ENCODE measurements around the gene GSTA5.
"Not testable (repeated sequence)": the region's sequence is repeated elsewhere in the genome, so short reads cannot be mapped to it uniquely, and the experiment has no call there.

Gene GSTA5

DNA sequence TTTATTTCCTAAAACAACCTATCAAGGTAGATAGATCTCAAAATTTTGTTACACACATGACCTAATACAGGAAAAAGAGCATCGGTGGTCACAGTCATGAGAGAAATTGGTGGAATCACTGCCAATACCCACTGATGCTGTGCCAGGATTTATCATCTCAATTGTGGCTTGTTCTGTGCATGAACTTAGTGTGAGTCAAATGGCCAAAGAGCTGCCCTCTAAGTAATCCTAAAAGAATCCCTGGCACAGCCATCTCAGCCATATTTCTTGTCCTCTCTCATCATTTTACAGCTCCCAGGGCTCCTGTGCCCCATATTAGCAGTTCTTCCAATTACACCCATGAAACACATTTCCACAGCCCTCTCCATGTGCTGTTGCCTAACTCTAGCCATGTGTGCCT is 6.1 kb downstream of the GSTA5 start:
- no peak for DNase-seq (ENCODE audit: low read depth)

DNA sequence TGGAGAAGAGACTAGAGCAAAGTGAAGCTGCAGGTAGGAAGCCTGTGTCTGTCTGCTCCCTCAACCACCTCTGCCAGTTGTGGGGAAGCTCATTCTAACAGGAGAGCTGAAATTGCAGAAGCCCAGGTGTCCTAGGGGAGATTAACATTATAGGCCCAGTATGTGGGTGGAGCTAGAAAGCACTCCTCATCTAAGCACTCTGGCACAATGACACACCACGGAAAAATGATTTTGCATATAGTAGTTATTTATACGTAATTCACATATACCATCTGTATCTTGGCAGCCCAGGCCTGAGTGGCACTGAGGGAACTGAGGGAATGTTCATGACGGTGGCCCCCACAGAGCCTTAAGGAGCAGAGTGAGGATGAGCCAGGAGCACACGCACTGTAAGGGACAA is 9.7 kb downstream of the GSTA5 start:
- DNase-seq (ENCODE audit: low read depth), result not testable (repeated sequence)

DNA sequence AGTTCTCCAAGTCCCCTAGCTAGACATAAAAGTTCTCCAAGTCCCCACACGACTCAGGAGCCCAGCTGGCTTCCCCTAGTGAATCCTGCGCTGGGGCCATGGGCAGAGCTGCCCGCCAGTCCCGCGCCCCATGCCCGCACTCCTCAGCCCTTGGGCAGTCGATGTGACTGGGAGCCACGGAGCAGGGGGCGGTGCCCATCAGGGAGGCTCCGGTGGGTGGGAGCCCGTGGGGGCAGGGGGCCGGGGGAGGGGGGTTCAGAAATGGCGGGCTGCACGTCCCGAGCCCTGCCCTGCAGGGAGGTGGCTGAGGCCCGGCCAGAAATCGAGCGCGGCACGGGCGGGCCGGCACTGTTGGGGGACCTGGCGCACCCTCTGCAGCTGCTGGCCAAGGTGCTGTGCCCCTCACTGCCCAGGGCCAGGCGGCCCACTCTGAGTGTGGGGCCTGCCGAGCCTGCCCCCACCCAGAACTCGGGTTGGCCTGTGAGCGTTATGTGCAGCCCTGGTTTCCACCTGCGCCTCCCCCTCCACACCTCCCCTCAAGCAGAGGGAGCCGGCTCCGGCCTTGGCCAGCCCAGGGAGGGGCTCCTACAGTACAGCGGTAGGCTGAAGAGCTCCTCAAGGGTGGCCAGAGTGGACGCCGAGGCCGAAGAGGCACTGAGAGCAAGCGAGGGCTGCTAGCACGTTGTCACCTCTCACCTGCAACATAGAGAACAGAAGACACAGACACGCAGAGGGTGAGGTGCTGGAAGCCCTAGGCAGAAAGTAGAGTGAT is 11.4 kb downstream of the GSTA5 start:
- DNase-seq (ENCODE audit: low read depth), result no peak

DNA sequence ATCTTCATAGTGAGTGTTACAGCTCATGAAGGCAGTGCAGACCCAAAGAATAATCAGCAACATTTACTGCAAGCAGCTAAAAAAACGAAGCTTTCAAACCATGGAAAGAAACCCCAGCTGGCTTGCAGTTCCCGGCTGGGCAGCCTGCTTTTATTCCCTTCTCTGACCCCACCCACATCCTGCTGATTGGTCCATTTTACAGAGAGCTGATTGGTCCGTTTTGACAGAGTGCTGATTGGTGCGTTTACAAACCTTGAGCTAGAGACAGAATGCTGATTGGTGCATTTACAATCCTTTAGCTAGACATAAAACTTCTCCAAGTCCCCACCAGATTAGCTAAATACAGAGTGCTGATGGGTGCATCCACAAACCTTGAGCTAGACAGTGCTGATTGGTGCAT is 12.0 kb downstream of the GSTA5 start:
- DNase-seq (ENCODE audit: low read depth), result not testable (repeated sequence)

DNA sequence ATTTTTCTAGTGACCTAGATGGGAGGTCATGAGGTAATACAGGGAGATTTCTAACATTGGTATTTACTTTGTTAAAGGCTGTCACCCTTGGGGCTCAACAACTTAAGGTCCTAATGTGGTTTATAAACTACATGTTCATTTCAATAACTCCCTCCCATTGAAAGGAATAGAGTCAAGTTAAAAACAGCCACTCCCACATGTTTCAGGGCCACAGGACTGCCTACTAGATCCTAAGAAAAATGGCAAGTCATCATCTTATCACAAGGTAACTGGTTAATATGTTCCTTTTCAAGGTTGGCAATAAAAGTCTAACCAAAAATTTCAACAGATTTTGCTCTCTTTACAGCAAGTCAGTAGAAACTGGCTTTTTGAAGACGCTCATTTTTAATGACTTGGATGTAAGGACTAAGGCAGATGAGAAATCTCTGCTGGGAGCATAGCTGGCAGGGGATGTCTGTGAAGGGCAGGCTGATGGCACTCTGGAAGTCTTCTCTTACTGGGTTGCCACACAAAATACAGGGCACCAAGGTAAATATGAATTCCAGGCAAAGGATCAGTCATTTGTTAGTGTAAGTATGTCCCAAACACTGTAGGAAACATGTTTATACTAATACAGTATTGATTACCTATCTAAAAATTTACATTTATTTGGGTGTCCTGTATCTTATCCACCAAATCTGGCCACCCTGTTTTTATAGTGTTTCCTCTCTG is 13.4 kb downstream of the GSTA5 start:
- DNase-seq (ENCODE audit: low read depth), result not testable (repeated sequence)

DNA sequence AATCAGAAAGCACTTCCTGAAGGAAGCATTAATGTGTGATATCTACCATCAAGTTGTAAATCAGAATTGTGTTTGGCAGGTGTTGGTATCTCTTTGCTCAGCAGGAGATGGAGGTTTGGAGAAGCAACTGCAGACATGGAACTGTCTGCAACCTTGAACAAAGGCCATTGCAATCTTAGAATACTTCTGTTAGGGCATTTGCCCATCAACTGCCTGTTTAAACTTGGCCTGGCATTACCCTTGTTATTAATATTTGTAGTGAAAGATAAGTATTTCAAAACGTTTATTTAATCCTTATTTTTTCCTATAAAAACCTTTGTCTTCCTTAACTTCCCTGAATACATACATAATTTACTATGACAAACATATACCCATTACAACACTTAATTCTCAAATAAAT is 14.1 kb downstream of the GSTA5 start:
- DNase-seq (ENCODE audit: low read depth), result no peak

DNA sequence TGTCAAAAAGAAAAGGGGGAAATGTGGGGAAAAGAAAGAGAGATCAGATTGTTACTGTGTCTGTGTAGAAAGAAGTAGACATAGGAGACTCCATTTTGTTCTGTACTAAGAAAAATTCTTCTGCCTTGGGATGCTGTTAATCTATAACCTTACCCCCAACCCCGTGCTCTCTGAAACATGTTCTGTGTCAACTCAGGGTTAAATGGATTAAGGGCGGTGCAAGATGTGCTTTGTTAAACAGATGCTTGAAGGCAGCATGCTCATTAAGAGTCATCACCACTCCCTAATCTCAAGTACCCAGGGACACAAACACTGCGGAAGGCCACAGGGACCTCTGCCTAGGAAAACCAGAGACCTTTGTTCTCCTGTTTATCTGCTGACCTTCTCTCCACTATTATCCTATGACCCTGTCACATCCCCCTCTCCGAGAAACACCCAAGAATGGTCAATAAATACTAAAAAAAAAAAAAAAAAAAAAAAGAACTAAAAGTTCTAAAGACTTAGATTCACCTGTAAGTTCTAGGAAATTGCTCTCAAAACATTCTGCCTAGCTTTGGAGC is 14.6 kb downstream of the GSTA5 start:
- not testable (repeated sequence) for DNase-seq (ENCODE audit: low read depth)

DNA sequence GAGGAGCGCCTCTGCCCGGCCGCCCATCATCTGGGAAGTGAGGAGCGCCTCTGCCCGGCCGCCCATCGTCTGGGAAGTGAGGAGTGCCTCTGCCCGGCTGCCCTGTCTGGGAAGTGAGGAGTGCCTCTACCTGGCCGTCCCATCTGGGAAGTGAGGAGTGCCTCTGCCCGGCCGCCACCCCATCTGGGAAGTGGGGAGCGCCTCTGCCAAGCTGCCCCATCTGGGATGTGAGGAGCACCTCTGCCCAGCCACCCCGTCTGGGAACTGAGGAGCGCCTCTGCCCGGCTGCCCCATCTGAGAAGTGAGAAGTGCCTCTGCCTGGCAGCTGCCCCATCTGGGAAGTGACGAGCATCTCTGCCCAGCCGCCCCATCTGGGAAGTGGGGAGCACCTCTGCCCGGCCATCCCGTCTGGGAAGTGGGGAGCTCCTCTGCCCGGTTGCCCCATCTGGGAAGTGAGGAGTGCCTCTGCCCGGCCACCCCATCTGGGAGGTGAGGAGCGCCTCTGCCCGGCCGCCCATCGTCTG is 15.3 kb downstream of the GSTA5 start:
- DNase-seq (ENCODE audit: low read depth), result not testable (repeated sequence)

DNA sequence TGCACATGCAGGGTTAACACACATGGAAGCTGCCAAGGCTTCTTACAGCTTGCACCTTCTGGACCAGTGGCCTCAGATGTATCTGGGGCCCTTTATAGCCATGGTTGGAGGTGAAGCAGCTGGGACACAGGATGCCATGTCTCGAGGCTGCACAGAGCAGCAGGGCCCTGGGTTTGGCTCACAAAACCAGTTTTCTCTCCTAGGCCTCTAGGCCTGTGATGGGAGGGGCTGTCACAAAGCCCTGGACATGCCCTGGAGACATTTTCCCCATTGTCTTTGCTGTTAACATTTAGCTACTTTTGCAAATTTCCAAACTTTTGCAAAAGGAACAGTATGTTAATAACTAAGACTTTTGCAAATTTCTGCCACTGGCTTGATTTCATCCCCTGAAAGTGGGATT is 18.8 kb downstream of the GSTA5 start:
- DNase-seq (ENCODE audit: low read depth), result no peak

DNA sequence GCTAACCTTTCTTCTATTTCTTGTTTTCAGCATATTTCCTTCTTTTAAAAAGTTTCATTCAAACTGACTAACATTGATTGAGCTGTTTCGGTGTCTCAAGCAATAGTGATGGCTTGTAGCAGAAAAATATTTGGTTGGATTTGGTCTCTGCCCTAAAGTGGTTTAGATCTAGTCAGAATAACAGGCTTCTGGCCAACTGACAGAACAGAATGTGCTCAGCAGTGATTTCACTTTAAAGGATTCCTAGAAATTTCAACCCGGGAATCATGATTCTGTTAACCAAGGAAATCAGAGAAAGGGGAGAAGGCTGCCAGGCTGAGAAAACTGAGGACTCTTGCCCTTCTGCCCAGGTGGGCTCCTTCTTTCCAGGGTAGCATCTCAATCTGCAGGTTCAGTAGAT is 20.4 kb downstream of the GSTA5 start:
- DNase-seq (ENCODE audit: low read depth), result no peak

DNA sequence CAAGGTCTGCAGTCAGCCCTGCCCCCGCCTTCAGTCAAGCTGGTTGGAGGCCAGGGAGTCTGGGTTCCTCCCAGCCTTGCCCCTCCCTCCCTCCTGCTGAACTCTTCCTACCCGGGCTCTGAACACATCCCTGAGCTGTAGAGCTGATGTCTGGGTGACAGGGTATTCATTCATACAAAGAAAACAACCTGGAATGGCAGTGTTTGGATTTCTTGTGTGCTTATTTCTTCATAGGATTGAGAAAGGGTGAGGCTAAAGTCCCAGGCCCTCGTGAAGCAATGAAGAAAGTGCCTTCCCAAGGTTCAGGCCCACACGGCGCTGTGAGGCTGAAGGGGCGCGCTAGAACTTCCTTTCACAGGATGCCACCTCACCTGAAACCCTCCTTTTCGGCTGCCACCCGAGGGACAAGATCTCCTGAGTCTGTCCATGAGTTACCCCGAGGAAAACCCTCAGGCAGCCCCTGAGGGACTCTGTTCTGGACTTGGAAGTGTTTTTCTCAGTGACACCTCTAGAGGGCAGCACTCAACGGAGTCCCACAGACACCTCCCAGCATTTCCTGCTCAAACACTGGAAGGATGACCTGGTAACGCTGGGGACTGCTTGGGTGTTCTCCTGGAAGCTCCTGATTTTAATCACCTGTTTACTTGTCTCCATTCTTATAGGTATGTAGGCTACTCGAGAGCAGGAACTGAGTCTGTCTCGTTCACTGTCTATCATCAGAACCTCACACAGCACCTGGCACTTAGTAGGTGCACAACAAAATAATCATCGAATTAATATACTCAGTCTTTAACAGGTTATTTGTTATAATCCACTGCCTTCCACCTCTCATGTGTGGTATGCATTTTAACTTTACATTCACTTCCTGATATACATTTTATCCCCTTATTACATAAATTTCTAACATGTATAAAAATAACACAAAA is 25.2 kb downstream of the GSTA5 start:
- DNase-seq (ENCODE audit: low read depth), result peak; percentile 18

DNA sequence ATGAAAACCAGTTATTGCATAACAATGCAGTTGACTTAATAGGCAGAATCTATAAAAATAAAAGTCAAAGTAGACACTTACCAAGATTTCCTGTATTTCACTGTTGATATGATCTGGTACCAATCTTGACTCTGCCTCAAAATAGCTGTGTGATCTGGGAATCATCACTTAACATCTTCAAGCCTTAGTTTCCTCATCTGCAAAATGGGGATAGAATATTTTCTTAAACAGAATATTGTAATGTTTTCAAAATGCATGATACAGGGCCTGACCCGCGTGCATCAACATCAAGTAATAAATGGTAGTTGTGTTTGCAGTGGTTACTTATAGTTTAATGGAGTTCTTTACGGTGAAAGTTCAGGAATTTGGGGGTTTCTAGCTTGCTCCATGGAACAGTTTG is 26.1 kb downstream of the GSTA5 start:
- DNase-seq (ENCODE audit: low read depth), result not testable (repeated sequence)

DNA sequence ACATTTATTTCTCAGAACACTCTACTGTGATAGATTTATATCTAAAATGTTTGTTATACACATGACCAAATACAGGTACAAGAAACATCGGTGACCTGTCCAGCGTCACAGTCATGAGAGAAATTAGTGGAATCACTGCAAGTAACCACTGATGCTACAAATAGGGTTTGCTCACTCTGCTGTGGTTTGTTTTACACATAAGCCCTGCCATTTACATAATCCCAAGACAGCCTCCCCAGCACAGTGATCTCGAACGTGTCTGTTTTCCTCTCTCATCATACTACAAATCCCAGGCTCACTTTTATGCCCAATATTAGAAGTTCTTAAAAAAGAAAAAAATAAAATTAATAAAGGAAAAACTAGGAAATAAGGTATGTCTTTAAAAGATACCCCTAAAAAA is 30.8 kb downstream of the GSTA5 start:
- not testable (repeated sequence) for DNase-seq (ENCODE audit: low read depth)

DNA sequence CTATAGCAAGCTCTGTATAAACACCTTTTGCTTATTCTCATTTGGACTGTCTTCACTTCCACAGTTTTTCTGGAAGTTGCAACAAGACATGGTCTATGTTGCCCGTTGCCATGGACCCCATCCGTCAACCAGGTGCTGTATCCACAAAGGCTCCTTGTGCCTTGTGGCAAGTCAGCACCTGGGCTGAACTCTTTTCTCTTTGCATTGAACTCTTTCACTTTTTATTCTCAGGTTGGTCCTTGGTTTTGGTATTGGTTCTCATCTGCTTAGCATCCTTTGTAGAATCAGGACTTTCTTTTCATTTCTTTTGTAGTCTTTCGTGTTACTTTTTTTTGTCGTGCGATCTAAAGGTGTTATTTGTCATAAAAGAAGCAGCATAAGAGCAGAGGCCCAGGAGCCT is 32.0 kb downstream of the GSTA5 start:
- no peak for DNase-seq (ENCODE audit: low read depth)

DNA sequence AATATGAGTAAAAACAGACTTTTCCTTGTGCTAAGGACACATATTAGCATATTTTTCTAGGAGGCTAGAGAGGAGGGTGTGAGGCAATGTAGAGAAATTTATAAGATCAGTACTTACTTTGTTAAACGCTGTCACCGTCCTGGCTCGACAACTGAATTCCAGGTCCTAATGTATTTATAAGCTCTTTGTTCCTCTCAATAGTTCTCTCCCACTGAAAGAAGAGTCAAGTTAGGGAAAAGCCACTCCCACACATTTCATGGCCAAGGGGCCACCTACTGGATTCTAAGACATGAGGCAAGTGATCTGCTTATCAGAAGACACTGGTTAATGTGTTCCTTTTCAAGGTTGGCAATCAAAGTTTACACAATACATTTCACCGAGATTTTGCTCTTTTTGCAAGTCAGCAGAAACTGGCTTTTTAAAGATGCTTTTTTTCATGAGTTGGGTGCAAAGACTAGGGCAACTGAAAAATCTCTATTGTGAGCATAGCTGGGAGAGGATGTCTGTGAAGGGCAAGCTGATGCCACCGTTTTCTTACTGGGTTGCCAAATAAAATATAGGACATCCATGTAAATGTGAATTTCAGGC is 36.9 kb downstream of the GSTA5 start, which contains the start of gene GSTA1:
Gene GSTA1 (minus strand): TSS at position 149 of the 588 bp plus-strand sequence. CDS start 4,549 bp downstream, outside the sequence.
- not testable (repeated sequence) for DNase-seq (ENCODE audit: low read depth)

DNA sequence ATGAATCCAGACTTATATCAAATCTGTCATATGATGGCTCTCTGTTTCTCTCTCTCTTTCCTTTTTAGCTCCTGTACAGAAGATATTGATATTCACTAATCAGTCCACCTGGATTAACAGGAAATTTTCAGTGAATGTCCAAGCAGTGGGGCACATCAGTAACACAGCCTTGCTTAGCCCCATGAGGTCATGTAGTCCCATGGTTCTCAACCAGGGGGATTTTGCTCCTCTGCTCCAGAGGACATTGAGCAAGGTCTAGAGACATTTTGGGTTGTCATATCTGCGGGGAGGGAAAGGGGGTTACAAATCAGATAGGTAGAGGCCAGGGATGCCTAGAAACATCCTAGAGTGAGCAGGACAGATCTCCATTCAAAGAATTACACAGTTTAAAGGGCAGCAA is 37.8 kb downstream of the GSTA5 start:
- DNase-seq (ENCODE audit: low read depth), result no peak

DNA sequence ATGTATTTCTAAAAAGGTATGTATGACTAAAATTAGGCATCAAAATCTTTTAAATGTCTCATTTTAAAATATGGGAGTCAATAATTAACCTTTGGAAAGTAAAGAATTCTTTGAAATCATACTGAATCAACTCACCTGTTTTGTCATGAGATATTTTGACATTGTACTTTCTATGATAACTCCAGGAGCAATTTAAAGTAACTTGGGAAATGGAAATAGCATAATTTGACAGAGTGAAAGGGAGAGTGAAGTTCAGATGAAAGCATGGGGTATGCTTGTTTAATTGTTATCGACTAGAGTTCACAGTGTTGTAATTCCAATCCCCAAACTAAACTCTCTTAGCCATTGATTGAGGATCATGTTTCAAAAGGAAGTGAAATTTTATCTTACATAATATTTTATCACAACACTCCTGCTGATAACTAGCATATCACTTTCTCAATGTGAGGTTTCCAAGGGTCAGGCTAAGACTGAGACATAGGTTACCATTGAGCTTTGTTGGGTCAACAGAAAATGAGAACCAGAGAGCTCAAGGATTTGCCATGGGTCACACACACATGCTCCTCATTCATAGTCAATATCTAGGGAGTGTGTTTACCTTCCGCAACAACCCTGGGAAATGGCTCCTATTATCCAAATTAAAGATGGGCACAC is 39.3 kb downstream of the GSTA5 start:
- no peak for DNase-seq (ENCODE audit: low read depth)

DNA sequence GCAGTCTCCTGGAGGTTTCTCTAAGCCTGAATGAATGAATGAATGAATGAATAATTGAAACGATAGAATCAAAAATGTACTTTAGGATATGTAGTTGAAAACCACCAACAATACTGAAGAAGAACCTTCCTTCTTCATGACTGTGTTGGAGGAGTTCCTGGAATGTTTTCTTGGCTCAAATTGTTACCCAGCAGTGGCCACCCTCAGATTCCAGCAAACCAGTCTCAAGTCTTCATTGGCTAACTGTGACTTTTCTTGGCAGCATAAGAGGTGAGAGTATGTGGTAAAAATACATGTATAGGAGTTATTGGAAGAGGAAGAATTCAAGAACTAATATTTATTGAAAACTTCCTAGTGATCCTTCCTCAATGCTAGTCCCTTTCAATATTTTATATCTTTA is 41.3 kb downstream of the GSTA5 start:
- DNase-seq (ENCODE audit: low read depth), result not testable (repeated sequence)

DNA sequence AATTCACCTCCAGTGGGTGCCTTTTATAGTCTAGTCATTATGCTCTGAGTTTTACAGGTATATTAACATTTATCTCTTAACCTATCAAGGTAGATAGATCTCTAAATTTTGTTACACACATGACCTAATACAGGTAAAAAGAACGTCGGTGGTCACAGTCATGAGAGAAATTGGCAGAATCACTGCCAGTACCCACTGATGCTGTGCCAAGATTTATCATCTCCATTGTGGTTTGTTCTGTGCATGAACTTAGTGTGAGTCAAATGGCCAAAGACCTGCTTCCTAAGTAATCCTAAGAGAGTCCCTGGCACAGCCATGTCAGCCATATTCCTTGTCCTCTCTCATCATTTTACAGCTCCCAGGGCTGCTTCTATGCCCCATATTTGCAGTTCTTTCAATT is 46.2 kb downstream of the GSTA5 start:
- not testable (repeated sequence) for DNase-seq (ENCODE audit: low read depth)

DNA sequence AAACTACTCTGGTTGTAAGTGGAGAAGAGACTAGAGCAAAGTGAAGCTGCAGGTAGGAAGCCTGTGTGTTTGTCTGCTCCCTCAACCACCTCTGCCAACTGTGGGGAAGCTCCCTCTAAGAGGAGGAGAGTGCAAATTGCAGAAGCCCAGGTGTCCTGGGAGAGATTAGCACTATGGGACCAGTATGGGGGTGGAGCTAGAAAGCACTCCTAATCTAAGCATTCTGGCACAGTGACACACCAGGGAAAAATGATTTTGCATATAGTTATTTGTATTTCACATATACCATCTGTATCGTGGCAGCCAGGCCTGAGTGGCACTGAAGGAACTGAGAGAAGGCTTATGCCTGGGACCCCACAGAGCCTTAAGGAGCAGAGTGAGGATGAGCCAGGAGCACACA is 49.8 kb downstream of the GSTA5 start:
- DNase-seq (ENCODE audit: low read depth), result no peak

DNA sequence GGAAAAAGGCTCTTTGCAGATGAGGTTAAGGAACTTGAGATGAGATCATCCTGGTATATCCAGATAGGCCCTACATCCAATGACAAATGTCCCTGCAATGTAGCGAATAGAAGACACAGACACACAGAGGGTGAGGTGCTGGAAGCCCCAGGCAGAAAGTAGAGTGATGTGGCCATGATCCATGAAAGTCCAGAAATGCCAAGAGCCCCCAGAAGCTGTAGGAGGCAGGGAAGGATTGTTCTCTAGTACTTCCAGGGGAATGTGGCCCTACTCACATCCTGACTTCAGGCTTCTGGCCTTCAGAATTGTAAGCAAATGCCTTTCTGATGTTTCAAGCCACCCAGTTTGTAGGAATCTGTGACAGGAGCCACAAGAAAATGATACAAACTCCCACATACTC is 51.0 kb downstream of the GSTA5 start:
- not testable (repeated sequence) for DNase-seq (ENCODE audit: low read depth)
